GM12878 (cell line): ENCODE data around the gene IGFBP6. TPM values are rescaled to one million over a fixed set of nuclear protein-coding genes. Genes with fewer than 3 reads are reported as not detected.

Source experiments
- ATAC-seq: fragments of 200-7000 bp; cut with Tn5 transposase; 3 replicates; pipeline ENCODE4 v1.9.1; 2020; ENCODE audit warnings: mild to moderate bottlenecking, moderate library complexity
- BruUV-seq: library from RNA; stranded (reverse); fragments of 400-500 nt; replicated peaks from 2 replicates; lab custom pipeline; 2021; lab: Mats Ljungman, UMichigan
- CTCF ChIA-PET: fragments of 300-600 bp; sonication (Branson Sonifier 250); formaldehyde crosslinking; extraction: SDS; loops from one replicate; lab custom pipeline; 2021; ENCODE audit warnings: inconsistent platforms; lab: Yijun Ruan, JAX
- POLR2A ChIA-PET: fragments of 350-600 bp; formaldehyde crosslinking; extraction: SDS; loops from one replicate; lab custom pipeline; 2021; ENCODE audit warnings: inconsistent platforms; lab: Charles Lee
- RAD21 ChIA-PET: fragments of 300-600 bp; sonication (Branson Sonifier 250); formaldehyde crosslinking; loops from one replicate; lab custom pipeline; 2023; ENCODE audit warnings: antibody characterized with exemption; ENCODE audit not compliant: unreplicated experiment; lab: Charles Lee
- SMC1A ChIA-PET: fragments of 300-600 bp; sonication (Branson Sonifier 250); formaldehyde crosslinking; loops from one replicate; lab custom pipeline; 2023; ENCODE audit not compliant: unreplicated experiment, uncharacterized antibody; lab: Charles Lee
- DNase-seq: peaks from one replicate; pipeline ENCODE4 v3.0.0-alpha.2; 2011; ENCODE audit warnings: low read depth, low spot score
- FAIRE-seq: peaks from 3 replicates; lab custom pipeline; 2011; peaks lifted over from hg19 to GRCh38; lab: Jason Lieb, UNC
- H2AFZ ChIP-seq: 2 replicates; pipeline ENCODE4 v1.6.0; 2011; ENCODE audit warnings: low read depth, low read length, control low read depth; ENCODE audit not compliant: control insufficient read depth
- H3K27ac ChIP-seq: 2 replicates; pipeline ENCODE4 v1.5.1; 2011; ENCODE audit warnings: control low read depth; ENCODE audit not compliant: control insufficient read depth, insufficient read depth
- H3K27me3 ChIP-seq, 2 experiments: replicated peaks in 1 of 2; 2 replicates each; pipeline versions ENCODE4 v1.6.0 to v1.6.1; 2011; ENCODE audit warnings: low read length in 1 of 2; ENCODE audit not compliant: control insufficient read depth in 2 of 2, insufficient read depth in 2 of 2
- H3K36me3 ChIP-seq, 2 experiments: 2 replicates each; pipeline ENCODE4 v1.5.1; 2011; ENCODE audit warnings: low read length in 1 of 2; ENCODE audit not compliant: control insufficient read depth in 2 of 2, insufficient read depth in 2 of 2
- H3K4me1 ChIP-seq: 2 replicates; pipeline ENCODE4 v1.6.1; 2011; ENCODE audit warnings: mild to moderate bottlenecking, low read length, moderate library complexity, mixed read lengths; ENCODE audit not compliant: control insufficient read depth, insufficient read depth
- H3K4me2 ChIP-seq: 2 replicates; pipeline ENCODE4 v1.6.0; 2011; ENCODE audit warnings: control low read depth; ENCODE audit not compliant: control insufficient read depth, insufficient read depth
- H3K4me3 ChIP-seq: fragments of 200-600 bp; sonication (generic); 2 replicates; pipeline ENCODE4 v1.5.1; 2016
- H3K79me2 ChIP-seq: 2 replicates; pipeline ENCODE4 v1.6.0; 2011; ENCODE audit warnings: low read length; ENCODE audit not compliant: control insufficient read depth, insufficient read depth
- H3K9ac ChIP-seq: 2 replicates; pipeline ENCODE4 v1.8.0; 2011; ENCODE audit warnings: low read length, control low read depth, mixed read lengths; ENCODE audit not compliant: control insufficient read depth, insufficient read depth
- H3K9me3 ChIP-seq: replicated peaks from 3 replicates; pipeline ENCODE4 v1.5.1; 2011; ENCODE audit warnings: mild to moderate bottlenecking, low read length; ENCODE audit not compliant: control insufficient read depth, insufficient read depth
- H4K20me1 ChIP-seq: 2 replicates; pipeline ENCODE4 v1.6.0; 2011; ENCODE audit not compliant: control insufficient read depth, insufficient read depth
- BCL3 ChIP-seq: IDR thresholded peaks from 2 replicates; pipeline ENCODE4 v1.6.1; 2011; ENCODE audit warnings: borderline replicate concordance, low read depth, mild to moderate bottlenecking, moderate library complexity, low read length; ENCODE audit not compliant: insufficient read depth, poor library complexity, severe bottlenecking
- BRCA1 ChIP-seq: IDR thresholded peaks from 2 replicates; pipeline ENCODE4 v1.6.1; 2011; ENCODE audit warnings: low read depth, low read length, improper control_type of control experiment
- CREM ChIP-seq: IDR thresholded peaks from 2 replicates; pipeline ENCODE4 v1.6.1; 2014; ENCODE audit warnings: antibody characterized with exemption, low read depth
- IKZF1 ChIP-seq: fragments of 450-650 bp; conservative IDR thresholded peaks from 2 replicates; pipeline ENCODE4 v1.6.1; 2017; ENCODE audit warnings: antibody characterized with exemption, mild to moderate bottlenecking
- IKZF2 ChIP-seq, 2 experiments: fragments of 450-650 bp; IDR thresholded peaks; 2 replicates each; pipeline ENCODE4 v1.6.1; 2017; ENCODE audit warnings: mild to moderate bottlenecking in 2 of 2, moderate library complexity in 2 of 2
- JUND ChIP-seq: IDR thresholded peaks from 2 replicates; pipeline ENCODE4 v1.6.1; 2012; ENCODE audit warnings: low read depth, mild to moderate bottlenecking, low read length, improper control_type of control experiment, moderate library complexity
- MEF2A ChIP-seq: IDR thresholded peaks from 2 replicates; pipeline ENCODE4 v1.6.1; 2011; ENCODE audit warnings: low read depth, mild to moderate bottlenecking, low read length, moderate library complexity; ENCODE audit not compliant: insufficient read depth
- MTA3 ChIP-seq: IDR thresholded peaks from 2 replicates; pipeline ENCODE4 v1.6.1; 2012; ENCODE audit warnings: low read length, inconsistent platforms, borderline replicate concordance
- PKNOX1 ChIP-seq: fragments of 450-650 bp; IDR thresholded peaks from 2 replicates; pipeline ENCODE4 v1.6.1; 2016; ENCODE audit warnings: mild to moderate bottlenecking
- SP1 ChIP-seq: IDR thresholded peaks from one replicate; pipeline ENCODE4 v1.6.1; 2011; ENCODE audit warnings: low read depth, low read length
- ZBTB33 ChIP-seq: fragments of 450-650 bp; IDR thresholded peaks from 2 replicates; pipeline ENCODE4 v1.6.1; 2017; ENCODE audit warnings: mild to moderate bottlenecking
- ZNF217 ChIP-seq: fragments of 450-650 bp; IDR thresholded peaks from 2 replicates; pipeline ENCODE4 v1.6.1; 2017; ENCODE audit warnings: antibody characterized with exemption, mild to moderate bottlenecking
- ZNF622 ChIP-seq: fragments of 450-650 bp; IDR thresholded peaks from 2 replicates; pipeline ENCODE4 v1.6.1; 2017; ENCODE audit warnings: mild to moderate bottlenecking, inconsistent platforms
- WGBS: methylation state at CpG from one replicate; pipeline ENCODE4 v1.1.6; 2016; ENCODE audit warnings: low lambda C conversion rate; ENCODE audit not compliant: insufficient replicate concordance, insufficient coverage; ENCODE audit errors: missing lambda C conversion rate; 5-methylcytosine and 5-hydroxymethylcytosine counted together
- in situ Hi-C: fragments of 300-500 bp; cut with MboI; formaldehyde crosslinking; loops from 9 replicates; pipeline ENCODE4 v1.14.3; 2018; ENCODE audit warnings: mixed read lengths
- intact Hi-C: fragments of 100-400 bp; cut with micrococcal nuclease; formaldehyde crosslinking; loops from one replicate; pipeline ENCODE4 v1.14.2; 2022; ENCODE audit not compliant: unreplicated experiment
- polyA plus RNA-seq, 11 experiments: library from polyadenylated mRNA; depleted of rRNA in 4 of 11; unstranded in 6 of 11; stranded (reverse) in 5 of 11; fragments of >200 nt; fragmentation: Nextera tagmentation in 4 of 11; fragmentation: Illumina TruSeq in 1 of 11; extraction: Ambion mirVana in 4 of 11; extraction: Trizol in 1 of 11; gene quantifications; 1 replicate in 1 of 11; 2 replicates in 10 of 11; pipeline versions ENCODE4 v1.2.1 to v1.2.3, GENCODE V29; 2011 to 2016; ENCODE audit warnings: inconsistent platforms in 2 of 11, missing spikeins in 2 of 11, low read depth in 1 of 11
- total RNA-seq, 4 experiments: library from RNA; depleted of rRNA in 3 of 4; stranded (reverse); fragments of >200 nt in 3 of 4; fragmentation: Illumina TruSeq in 1 of 4; extraction: Trizol in 1 of 4; gene quantifications; 2 replicates each; pipeline versions ENCODE4 v1.2.1 to v1.2.3, GENCODE V29; 2013 to 2021

Gene IGFBP6
- total and polyA plus RNA-seq, 10 of the 15 experiments (the other 5 are each of a cell fraction or from before 2014, with no cell fraction given): 0.09 to 0.87 (median 0.56) TPM; not detected in 3

- no TSS peak for BruUV-seq
- Histone ChIP-seq H3K4me3 (no peak overlapping the region), H3K36me3 (no peaks in the 10 kb centered on the region), H3K27me3 (no peaks in the 10 kb centered on the region), H4K20me1 (no peaks in the 10 kb centered on the region), H3K9me3 (no peaks in the 10 kb centered on the region), H3K9ac (no peak overlapping the region), H2AFZ (no peak overlapping the region), H3K27ac (no peak overlapping the region), H3K4me1 (no peaks in the 10 kb centered on the region), H3K79me2 (no peaks in the 10 kb centered on the region), H3K4me2 (no peak overlapping the region)
- ATAC-seq: peak; percentile 71
- CTCF ChIA-PET: interaction anchor here (0.6 to 3.8 kb wide), 3 partner anchors 12 to 105 kb away, joined by 3 to 18 read pairs (median 11); no protein-coding TSS in a partner anchor
- POLR2A ChIA-PET: no interaction called here
- peak; percentile 7 for FAIRE-seq
- SMC1A ChIA-PET: interaction anchor here (1.5 kb wide), 1 partner anchor 11 kb away, joined by 6 read pairs; the partner anchor contains the start of gene SOAT2
- intact Hi-C loops: no loop called here
- no peak for DNase-seq
- TF ChIP-seq IKZF2 (IDR thresholded peaks at IDR 0.05): peak; percentile 66 to 69; a peak in 3 of 4 replicates
- peak; percentile 44 for TF ChIP-seq IKZF1
- TF ChIP-seq PKNOX1: no peak
- no peak for TF ChIP-seq MEF2A
- in situ Hi-C loops: no loop called here
- RAD21 ChIA-PET: interaction anchor here (0.8 kb wide), 1 partner anchor 12 kb away, joined by 5 read pairs; no protein-coding TSS in a partner anchor
These were observed 16.5 kb downstream of the IGFBP6 start for GRCh38 chr12:53113951-53114350.

GRCh38 chr12:53115112-53115890 lies 17.8 kb downstream of the IGFBP6 start:
- ChIA-PET SMC1A (no interaction called here), RAD21 (no interaction called here), POLR2A (interaction anchor here (0.7 to 1.0 kb wide), 2 partner anchors 137 to 207 kb away, joined by 3 to 17 read pairs; no protein-coding TSS in a partner anchor), CTCF (interaction anchor here (1.5 to 1.7 kb wide), 2 partner anchors 16 to 49 kb away, joined by 4 to 9 read pairs; no protein-coding TSS in a partner anchor)
- Histone ChIP-seq H3K9ac (no peak overlapping the region), H3K4me3 (no peak overlapping the region), H3K36me3 (no peaks in the 10 kb centered on the region), H3K4me1 (no peaks in the 10 kb centered on the region), H2AFZ (no peak overlapping the region), H3K27ac (no peak overlapping the region), H3K9me3 (no peaks in the 10 kb centered on the region), H4K20me1 (no peaks in the 10 kb centered on the region), H3K4me2 (no peak overlapping the region), H3K79me2 (no peaks in the 10 kb centered on the region), H3K27me3 (no peaks in the 10 kb centered on the region)
- no TSS peak for BruUV-seq
- in situ Hi-C loops (no loop called here), intact Hi-C loops (no loop called here)
- ATAC-seq (peak; percentile 66), FAIRE-seq (no peak), DNase-seq (no peak)
- 83% methylated on average over 33 of the region's 33 CpGs for WGBS
- TF ChIP-seq ZBTB33 (no peak), BCL3 (no peak), BRCA1 (no peak), ZNF217 (no peak), CREM (no peak), MTA3 (no peak), SP1 (no peak), JUND (no peak), ZNF622 (no peak)
